HG02973 (cell line): ENCODE results near the gene GATA5.

Experiments
- ATAC-seq: cut with Tn5 transposase; IDR thresholded peaks from one replicate; pipeline ENCODE4 v1.9.1; 2021; ENCODE audit warnings: moderate library complexity; ENCODE audit not compliant: unreplicated experiment

Gene GATA5

DNA sequence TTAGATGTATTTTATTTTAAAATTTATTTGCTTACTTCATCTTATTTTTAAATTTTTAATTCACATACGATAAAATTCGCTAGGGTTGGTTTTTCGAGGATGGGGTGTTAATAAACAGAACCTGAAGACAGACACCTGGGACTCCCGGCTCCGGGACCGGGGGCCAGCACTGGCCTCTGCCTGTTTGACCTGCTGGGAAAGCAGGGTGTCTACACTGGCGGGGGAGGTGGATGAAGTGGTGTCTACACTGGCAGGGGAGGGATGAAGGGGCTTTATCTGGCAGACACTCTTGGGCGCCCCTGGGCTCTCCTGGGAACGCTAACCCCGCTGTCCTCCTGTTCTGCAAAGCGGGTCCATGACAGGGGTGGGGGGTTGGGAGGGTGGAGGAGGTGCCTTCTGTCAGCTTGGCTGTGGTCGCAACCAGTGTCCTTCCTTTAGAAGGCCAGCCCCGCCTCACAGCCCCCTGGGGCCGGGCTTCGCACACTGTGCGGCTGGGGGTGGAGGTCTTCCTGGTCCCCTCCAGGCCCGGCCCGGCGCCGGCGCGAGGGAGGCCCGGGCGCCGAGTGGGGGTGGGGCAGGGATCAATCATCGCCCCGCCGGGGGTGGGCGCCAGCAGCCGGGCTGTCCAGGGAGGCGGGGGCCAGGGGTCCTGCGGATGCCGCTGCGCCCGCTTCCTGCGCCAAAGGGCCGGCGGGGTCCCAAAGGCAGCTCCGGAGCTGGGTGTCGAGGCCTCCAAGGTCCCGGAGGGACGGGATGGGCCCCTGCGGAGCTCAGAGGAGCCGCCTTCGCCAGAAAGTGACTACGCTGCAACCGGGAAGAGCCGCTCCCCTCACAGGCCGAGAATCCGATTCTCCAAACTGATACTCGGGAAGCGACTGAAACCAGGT lies 1.8 kb downstream of the GATA5 start:
- no peak for ATAC-seq

DNA sequence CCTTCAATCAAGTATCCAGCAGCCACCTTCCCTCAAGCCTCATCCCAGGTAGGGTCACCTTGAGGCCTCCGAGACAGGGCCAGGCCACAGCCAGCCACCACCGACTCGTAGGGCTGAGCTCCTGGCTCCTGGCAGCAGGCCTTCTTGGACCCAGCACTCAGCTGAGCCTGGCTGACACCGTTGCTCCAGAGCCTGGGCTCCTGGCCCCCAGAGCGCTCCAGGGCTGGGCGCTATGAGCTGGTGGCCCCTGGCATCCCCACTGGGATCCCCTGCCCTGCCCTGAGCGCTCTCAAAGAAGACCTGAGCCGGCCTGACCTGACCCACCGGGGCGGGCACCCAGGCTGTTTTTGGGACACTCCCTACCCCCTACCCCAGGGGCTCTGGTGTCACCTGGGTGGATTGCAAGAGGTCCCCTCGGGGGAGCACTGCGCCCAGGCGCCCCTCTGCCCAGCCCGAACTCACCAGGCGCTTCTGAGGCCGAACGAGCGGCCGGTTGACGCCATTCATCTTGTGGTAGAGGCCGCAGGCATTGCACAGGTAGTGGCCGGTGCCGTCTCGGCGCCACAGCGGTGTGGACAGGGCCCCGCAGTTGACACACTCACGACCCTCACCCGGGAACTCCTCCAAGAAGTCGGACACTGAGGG lies 2.7 kb downstream of the GATA5 start:
- ATAC-seq, result no peak

DNA sequence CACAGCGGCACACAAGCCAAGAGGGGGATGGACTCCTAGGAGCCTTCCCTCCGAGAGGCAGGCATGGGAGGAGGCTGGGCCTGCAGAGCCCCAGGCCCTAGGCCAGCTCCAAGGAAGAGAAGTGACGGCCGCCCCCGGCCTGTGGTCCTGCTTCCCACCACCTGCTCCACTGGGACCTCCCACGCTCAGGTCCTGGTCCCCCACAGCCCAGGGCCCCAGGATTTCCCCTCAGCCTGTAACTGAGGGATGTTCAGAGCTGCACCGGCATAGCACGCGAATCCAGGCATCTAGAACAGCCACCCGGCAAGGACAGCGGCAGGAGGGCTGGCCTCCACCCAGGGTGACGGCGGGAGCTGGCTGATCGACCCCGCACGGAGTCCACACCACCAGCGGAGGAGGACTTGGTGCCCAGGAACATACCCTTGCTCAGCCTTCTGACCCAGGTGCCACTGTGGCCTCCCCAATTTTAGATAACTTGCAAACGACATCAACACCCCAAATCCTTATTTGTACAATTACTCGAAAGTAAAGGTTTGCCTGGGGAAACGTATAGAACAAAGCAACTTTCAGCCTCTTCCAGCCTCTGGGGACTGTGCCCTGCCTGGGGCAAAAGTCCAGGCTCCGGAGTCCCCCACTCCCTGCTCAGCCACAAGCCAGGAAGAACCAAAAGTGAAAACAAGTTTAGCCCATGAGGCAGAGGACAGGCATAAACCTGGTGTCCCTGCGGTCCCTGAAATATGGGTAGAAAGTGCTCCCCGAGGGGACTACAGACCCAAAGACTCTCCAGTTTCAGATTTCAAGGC lies 3.5 kb downstream of the GATA5 start:
- no peak for ATAC-seq

DNA sequence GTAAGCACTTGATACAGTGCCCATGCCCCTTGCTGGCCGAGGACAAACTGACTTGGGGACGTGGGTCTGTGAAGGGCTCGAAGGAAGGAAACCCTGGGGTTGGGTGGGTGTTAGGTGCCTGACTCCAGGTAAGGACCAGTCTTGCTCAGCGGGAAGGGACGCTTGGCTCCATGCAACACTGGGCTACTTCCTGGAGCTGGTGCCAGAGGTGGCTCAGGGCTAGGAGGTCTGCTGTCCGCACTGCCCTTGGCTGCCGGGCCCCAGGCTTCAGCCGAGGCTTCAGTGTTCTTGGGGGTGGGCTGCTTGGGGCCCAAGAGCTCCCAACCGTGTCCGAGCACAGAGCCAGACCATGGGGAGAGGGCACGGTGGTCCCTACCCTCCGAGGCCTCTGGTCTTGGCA lies 5.3 kb downstream of the GATA5 start:
- ATAC-seq, result no peak

DNA sequence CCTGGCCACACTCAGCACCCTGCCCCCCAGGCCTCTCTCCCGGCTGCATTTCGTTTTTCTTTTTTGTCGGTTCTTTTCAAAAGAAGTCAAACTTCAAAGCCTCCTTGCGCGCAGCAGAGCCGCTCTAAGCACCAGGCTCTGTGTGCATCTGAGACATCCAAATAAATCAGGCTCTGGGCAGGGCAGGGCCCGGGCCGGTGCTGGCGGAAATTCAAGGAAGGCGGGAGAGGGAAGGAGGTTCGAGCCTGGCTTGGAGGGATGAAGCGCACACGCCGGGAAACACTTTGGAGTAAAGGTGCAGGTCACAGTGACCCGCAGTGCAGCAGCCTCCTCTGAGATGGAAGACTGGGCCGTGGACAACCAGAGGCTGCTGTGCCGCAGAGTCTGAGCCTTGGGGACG lies 5.8 kb downstream of the GATA5 start:
- no peak for ATAC-seq

DNA sequence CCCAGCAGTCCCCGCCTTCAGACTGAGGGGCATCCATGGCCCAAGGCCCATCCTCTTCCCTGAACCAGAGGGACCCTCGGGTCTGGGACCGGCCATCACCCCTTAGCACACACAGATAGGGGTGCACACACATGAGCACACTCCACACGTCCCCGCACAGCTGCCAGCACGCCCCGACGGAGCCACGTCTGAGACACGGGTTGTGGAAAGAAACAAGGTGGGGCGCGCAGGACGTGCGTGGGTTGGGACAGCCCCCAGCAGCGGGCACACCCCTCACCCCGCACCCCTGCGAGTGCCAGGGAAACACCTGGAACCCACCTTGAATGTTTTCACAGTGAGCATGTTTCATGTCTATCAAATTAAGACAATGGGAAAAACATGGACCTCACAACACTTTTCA lies 6.4 kb downstream of the GATA5 start:
- ATAC-seq, result no peak

DNA sequence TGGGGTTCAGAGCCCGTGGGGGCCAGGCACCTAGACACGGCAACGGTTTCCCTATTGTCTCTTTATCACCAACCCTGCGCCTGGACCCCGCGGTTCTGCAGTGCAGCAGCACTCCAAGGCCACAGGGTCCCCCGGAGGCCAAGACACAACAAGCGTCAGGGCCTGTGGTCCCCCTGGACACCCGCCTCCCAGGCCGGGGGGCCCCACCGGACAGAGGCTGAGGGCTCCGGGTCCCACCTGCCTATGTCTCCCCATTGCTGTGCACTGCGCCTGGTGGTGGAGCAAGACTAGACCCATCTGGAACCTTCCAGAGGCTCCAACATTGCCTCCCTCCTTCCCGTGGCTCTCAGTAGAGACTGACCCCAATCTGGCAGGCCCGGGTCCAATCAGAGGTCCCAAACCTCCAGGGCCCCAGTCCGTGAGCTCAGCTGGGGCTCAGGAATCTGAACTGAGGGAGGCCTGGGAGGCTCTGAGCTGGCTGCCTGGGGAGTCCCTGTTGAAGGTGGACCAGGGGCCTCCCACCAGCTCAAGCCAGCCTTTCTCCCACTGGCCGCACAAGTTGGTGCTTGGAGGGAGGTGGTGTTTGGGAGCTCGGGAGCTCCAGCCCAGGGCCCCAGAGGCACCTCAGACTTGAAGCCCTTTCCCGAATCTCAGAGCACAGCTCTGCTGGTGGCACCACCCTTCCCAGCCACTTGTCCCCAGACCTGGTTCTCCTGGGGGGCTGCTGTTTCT lies 8.8 kb downstream of the GATA5 start:
- no peak for ATAC-seq

DNA sequence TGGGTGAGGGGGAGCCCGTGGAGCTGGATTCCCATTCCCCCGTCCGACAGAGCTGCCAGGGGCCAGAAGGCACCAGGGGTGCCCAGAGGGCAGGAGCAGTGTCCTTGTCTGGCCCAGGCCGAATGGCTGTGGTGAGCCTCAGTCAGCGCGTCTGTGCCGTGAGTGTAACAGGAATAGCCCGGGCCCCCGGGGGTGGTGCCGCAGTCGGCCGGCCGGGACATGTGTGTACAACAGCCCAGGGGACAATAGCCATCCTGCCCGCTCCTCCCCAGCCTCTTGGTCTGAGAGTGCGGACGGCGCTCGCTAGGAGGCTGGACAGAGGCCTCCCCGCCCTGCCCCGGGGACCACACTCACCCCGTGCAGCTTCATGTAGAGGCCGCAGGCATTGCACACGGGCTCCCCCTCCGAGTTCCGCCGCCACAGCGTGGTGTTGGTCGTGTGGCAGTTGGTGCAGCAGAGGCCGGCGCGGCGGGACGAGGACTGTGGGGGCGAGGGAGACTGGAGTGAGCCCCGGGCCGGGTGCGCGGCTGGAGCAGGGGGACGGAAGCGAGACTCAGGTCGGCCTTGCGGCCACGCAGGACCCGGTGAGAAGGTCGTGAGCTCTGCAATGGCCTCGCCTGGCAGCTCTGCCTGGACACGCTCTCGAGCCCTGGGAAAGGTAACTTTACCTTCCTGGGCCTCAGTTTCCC lies 9.6 kb downstream of the GATA5 start:
- no peak for ATAC-seq

DNA sequence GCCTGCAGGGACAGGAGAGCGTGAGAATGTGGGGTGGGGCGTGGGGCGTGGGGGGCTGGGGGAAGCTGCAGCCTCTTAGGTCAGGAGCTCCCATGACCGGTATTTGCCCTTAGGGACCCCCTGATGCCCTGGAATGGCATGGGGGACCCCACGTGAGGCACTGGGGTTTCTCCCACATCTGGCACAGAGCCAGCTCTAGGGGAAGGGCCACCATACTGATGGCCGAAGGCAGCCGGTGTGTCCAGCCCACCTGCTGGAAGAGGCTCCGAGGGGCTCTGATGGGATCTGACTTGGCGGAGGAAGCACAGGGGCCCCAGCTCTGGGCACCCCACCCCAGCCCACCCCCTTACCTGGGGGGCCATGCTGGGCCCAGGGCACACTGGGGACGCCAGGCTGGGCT lies 10.8 kb downstream of the GATA5 start:
- ATAC-seq, result no peak

DNA sequence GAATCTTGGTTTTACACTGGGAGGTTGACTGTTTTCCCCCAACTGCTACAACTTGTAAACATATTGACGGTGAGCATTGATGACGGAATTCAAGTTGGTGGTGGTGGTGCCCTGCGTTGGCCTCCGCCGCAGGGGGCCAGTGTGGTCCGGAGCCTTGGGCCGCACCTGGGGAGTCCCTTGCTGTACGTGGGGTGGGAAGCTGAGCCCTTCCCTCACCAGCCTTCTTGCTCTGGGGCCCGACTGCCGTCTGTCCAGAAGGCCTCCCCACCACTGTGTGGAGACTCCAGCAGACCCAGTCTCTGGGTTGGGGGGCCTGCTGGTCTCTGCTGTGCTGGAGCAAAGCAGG lies 11.4 kb downstream of the GATA5 start:
- ATAC-seq, result no peak

DNA sequence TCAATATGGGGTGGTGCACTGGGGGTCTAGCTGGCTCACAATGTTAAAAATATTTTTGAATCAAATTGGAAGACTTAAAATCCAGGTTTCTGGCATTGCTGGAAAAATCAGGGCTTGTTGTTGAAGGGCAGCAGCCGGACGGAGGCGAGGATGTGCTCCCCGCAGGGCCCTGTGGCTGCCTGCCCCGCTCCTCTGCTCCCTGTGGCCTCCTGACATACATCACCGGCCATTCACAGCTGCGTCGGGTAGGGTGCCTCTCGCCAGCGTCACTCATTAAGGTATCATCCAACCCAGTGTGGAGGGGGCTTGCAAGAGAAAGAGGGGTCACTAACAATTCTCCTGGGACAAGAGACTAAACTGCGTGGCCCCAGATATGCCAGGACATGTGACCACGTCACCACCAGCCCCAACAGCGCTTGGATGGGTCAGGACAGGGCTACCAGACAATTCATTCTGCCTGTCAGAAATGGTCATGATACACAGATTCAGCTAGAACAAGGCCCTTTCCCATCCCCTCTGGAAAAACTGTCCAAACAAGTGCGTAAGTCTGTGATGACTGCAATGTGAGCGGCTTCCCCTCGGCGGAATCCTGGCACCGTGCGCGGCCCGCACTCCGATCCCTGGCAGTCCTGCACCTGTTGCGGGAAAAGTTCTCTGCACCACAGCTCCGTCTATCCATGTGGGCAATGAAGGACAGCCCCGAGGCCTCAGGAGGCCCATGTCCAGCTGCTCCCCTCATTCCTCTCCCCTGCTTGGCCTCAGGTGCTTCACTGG lies 12.0 kb downstream of the GATA5 start:
- ATAC-seq, result no peak

DNA sequence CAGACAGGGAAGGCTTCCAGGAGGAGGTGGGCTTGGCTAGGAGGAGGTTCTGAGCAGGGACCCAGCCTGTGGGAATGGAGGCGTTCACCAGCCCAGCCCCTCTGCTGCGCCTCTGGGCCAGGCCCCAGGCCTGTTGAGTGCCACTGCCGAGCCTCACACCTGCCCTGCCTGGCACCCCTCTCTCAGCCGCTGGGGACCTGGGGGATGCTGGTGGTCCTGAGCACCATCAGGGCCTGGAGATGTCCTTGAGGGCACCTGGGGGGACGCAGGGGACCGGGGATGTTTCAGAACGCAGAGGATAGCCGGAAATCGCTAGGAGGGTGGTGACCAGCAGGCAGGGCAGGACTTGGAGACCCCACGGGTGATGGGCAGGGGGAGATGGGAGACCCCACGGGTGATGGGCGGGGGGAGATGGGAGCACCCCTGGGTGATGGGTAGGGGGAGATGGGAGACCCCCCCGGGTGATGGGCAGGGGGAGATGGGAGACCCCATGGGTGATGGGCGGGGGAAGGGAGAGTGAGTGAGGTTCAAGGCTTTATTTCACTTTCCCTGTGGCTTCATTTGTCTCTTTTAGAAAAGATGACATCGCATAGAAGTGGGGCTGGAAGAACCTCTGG lies 12.7 kb downstream of the GATA5 start:
- ATAC-seq, result no peak

DNA sequence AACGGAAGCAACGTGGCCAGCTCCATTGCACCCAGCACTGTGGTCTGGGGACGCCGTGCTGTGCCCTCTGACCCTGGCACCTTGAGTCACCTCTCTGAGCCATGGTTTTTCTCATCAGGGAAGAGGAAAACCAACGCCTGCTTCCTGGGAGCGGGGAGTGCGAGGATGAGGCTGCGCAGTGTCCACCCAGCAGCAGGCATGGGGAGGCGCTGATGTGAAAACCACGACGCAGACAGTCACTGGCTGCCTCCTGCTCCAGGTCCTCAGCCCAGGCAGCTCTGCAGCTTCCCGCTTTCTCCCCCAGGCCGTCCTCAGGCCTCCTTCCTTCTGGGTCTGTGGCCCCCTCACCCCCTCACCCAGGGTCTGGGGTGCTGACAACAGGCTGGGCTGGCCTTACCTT lies 14.0 kb downstream of the GATA5 start:
- ATAC-seq, result no peak

DNA sequence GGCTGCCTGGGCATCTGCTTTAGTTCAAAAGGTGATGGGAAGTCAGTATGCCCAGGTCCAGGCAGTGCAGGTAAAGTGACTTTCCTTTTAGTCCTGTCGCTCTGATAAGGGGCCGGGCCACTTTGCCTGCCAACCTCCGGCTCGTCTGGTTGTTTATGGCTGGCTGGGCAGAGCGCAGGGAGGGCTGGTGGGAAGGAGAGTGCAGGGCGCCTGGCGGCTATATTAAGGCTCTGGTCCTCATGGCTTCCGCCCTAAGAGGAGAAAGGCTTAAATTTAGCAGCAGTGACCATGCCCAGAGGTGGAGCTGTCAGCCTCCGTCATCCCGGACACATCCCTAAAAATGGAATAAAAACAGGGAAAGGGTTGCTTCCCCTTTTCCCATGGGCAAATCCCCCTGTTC lies 14.6 kb downstream of the GATA5 start:
- ATAC-seq, result no peak

DNA sequence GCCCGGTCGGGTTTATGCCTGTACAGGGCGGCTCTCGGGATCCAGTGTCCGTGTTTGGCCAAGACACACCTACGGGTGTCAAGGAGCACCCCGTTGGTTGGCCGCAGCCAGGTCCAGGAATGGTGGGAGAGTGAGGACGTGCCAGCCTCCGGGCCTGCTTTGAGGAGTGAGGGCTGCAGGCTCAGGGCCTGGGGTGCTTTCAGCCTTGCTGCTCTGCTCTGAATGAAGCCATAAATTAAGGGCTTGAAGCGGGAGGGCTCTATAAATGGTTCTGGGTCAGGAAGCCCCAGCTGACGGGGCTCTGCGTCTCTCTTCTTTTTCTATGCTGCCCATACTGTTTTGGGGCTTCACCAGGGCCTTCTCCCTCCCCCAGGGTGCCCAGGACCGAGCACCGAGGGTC lies 15.1 kb downstream of the GATA5 start:
- no peak for ATAC-seq

DNA sequence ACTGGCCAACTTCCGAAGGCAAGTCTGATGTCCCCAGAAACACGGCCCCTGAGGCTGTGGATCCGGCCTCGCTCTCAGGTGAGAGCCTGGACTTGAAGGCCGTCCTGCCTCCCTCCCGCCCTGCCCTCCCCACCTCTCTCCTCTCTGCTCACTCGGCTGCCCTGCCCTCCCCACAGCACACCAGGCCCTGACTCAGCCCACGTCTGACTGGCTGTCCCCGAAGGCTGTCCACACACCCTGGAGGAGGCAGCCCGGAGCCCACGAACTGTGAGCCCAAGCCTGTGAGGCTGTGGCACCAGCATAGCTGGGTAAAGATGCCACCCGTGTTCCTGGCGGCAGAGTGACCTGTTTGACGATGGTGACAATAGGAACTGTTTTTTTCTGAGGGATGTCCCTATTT lies 16.3 kb downstream of the GATA5 start:
- ATAC-seq, result no peak

DNA sequence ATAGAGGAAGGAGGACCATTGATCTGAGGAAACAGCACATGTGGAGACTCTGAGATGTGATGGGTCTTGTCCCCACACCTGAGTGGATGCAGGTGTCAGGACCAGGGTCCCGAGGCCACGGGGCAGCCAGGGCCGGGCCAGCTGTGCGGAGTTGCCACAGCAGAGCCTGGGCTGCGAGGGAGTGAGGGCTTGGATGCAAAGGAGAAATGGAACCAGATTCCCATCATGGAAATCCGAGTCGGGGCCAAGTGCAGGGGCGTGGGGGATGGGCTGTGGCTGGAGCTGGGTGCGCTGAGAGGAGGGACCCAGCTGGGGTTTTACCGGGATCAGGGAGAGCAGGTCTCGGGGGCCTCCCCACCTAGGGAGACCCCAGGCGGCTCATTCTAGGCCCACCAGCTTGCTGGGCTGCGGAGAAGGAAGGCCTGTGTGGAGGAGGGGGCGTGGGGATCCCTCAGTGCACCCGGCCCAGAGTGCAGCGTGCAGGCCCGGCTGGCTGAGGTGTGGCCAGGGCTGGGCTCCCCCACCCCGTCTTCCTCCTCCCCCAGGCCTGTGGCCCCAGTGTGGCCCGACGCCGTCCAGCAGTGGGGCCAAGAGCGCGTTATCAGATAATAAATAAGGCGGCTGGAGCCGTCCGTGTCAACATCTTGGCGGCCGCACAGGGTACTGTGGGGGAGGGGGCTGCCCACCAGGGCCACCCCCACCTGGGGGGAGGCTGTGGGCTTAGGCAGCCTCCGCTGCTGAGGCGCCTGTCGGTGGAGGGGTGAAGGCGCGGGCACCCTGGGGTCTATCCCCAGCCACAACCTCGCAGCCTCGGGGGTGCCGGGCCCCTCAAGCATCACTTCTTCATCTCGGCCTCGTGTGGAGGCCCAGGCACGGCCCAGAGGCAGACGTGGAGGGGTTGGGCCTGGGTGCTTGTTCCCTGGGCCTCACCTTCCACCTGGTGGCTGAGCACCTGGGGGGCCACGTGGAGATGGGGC lies 17.2 kb downstream of the GATA5 start:
- no peak for ATAC-seq

DNA sequence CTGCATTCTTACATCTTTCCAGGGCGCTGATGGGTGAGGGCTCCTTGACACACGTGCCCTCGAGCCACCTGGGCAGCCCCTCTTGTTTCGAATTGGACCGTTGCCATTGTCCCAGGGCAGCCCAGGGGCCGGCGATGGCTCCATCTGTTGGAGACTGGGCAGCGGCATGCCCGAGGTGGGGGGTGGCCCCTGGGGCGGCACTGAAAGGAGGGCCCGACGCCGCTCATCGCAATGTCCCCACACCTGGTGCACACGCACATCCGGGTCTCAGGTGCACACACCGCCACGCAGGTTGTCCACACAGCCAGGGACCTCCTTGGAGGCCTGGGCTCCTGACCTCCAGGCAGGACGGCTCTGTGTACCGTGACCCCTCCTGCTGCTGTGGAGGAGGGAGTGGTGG lies 18.0 kb downstream of the GATA5 start:
- ATAC-seq, result no peak
